HG02938 (cell line): ENCODE data around the gene CACNA1D.
A peak's percentile ranks its signal among the peaks of the same experiment; 100 is the strongest.

ENCODE experiments used
- ATAC-seq: cut with Tn5 transposase; IDR thresholded peaks from one replicate; pipeline ENCODE4 v1.9.1; 2021; ENCODE audit warnings: mild to moderate bottlenecking, moderate library complexity; ENCODE audit not compliant: unreplicated experiment

Gene CACNA1D

GRCh38 chr3:53836084-53836872 lies 341.9 kb downstream of the CACNA1D start:
- ATAC-seq, result no peak

GRCh38 chr3:53837331-53837730 lies 342.9 kb downstream of the CACNA1D start:
- ATAC-seq, result no peak

GRCh38 chr3:53841296-53841695 lies 346.9 kb downstream of the CACNA1D start:
- no peak for ATAC-seq

GRCh38 chr3:53842436-53843194 lies 348.2 kb downstream of the CACNA1D start:
- no peak for ATAC-seq

- no peak for ATAC-seq
Observed at GRCh38 chr3:53843195-53844177, 349.1 kb downstream of the CACNA1D start.

GRCh38 chr3:53844262-53845102 lies 350.1 kb downstream of the CACNA1D start:
- no peak for ATAC-seq

GRCh38 chr3:53845103-53845880 lies 350.9 kb downstream of the CACNA1D start:
- no peak for ATAC-seq

- no peak for ATAC-seq
Observed at GRCh38 chr3:53845881-53846133, 351.4 kb downstream of the CACNA1D start.

- no peak for ATAC-seq
Observed at GRCh38 chr3:53846134-53846850, 351.9 kb downstream of the CACNA1D start, which contains the start of the genes CHDH and IL17RB. Gene CHDH, minus strand, starts transcription at chr3:53846419. Its CDS starts 22,411 bp downstream, at chr3:53824008. Gene IL17RB, plus strand, starts transcription at chr3:53846568. Its CDS starts 21 bp downstream, at chr3:53846589.

- ATAC-seq, result no peak
Observed at GRCh38 chr3:53846851-53847155, 352.4 kb downstream of the CACNA1D start.

- ATAC-seq, result no peak
Observed at GRCh38 chr3:53849916-53850315, 355.5 kb downstream of the CACNA1D start.

- ATAC-seq, result no peak
Observed at GRCh38 chr3:53850895-53851294, 356.5 kb downstream of the CACNA1D start.

GRCh38 chr3:53856964-53857363 lies 362.6 kb downstream of the CACNA1D start:
- ATAC-seq, result peak; percentile 51

GRCh38 chr3:53858096-53858741 lies 363.8 kb downstream of the CACNA1D start:
- no peak for ATAC-seq

- no peak for ATAC-seq
Observed at GRCh38 chr3:53859178-53859577, 364.8 kb downstream of the CACNA1D start.

- no peak for ATAC-seq
Observed at GRCh38 chr3:53860196-53860595, 365.8 kb downstream of the CACNA1D start.

- ATAC-seq, result no peak
Observed at GRCh38 chr3:53862241-53862640, 367.8 kb downstream of the CACNA1D start.

- no peak for ATAC-seq
Observed at GRCh38 chr3:53863145-53863544, 368.7 kb downstream of the CACNA1D start.
